ENCODE measurements around the gene PCP4.

The PCP4 gene

DNA sequence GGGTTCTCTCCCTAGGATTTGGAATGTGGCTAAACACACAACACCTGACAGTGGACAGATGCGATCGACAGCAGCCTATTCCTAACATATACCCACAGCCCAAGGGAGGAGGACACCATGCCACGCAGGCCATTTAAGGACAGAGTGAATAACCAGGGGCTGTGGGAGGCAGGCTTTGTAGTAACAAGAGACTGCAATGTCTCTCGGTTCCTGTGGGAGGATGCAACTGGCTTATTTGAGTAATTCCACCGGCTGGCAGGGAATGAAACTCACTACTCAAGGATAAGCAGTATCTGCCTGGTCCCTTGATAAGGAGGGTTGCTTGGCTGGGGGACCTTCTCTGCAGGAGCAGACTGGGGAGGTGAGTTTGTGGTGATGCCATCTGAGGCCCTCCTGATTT is 109.6 kb downstream of the PCP4 start:
- DNase-seq = no peak
